GM15510 (cell line): ENCODE data around the gene SLC10A1.

Source experiments
- POLR2A ChIP-seq: IDR thresholded peaks from 3 replicates; pipeline ENCODE4 v1.6.1; 2011; ENCODE audit warnings: borderline replicate concordance; ENCODE audit not compliant: insufficient read length; ENCODE audit errors: extremely low read depth

Gene SLC10A1

DNA sequence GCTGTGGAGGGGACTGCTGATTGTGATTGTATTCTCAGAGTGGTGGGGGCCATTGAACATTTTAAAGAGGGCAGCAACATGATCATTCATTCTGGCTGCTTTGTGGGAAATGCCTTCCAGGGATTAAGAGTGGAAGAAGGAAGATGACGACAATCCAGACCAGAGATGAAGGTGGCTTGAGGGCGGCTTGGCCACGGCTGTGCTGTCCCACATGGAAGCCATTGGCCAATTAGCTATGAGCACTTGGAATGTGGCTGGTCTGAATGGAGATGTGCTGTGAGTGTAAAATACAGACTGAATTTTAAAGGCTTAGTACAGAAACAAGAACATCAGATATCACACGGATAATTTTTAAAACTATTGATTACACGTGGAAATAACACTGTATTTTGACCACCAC is 19.2 kb upstream of the SLC10A1 start:
- no peak for TF ChIP-seq POLR2A

DNA sequence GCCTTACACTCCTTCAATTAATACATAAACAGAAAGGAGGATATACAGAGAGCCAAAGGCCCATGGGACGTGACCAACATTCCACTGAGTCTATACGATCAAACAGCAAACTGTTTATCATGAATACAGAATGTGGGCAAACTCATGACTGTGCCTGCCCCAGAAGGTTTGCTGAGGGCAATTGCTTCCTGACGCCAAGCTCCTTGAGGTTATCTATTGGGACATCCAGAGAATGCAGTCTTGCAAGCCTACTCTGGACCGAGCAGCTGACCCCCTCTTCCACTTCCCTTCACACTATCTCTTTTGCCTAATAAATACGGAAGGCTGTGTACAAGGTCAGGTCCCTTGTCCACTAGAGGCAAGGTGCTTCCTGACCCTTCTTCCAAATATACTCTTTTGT is 18.5 kb upstream of the SLC10A1 start:
- TF ChIP-seq POLR2A, result no peak

DNA sequence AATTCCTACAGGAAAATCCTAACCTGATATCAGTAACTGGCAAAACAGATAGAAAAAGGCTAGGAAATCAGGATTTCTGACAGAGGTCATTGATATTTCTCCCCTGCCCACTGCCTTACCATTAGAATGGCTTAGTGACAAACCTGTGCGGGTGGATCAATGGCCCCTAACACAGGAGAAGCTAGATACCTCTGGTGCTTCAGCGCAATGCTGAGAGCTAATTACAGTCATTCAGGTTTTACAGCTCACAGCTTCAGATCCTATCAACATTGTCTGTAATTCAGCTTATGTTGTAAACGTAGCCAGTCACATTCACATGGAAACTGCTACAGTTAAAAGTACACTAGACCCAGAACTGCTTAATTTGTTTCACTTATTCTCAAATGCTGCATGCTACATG is 17.4 kb upstream of the SLC10A1 start:
- no peak for TF ChIP-seq POLR2A

DNA sequence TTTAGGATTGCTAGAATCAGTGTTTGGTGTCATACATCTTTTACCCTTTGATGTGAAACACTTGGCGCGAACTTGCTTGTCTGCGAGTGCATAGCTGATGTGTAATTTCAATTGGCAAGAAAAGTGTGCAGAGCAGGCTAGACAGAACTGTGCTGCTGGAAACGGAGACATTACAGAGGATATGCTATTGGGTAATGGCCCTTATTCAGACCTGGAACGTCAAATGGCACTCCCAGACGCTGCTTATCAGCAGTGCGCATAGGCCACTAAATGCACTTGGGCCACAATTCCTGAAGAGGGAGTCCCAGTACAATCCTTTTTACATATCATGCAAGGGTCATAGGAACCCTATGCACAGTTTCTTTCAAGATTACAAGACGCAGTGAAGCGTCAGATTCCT is 15.7 kb upstream of the SLC10A1 start:
- no peak for TF ChIP-seq POLR2A

DNA sequence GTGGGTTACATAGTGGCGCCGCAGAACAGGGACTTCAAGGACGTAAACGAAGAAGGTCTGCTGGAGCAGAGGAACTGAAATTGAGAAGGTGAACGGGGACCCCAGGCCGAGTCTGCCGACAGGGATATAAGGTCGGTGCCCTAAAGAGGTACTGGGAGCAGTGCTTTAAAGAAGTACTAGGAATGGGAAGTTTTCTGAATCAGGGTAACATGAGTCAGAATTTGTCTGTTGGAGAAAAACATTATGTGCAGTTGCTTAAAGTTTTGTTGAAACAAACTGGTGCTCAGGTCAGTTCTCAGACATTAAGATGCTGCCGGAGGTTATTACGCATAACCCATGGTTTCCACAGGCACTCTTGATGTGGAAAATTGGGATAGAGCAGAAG is 14.8 kb upstream of the SLC10A1 start:
- TF ChIP-seq POLR2A, result no peak

- no peak for TF ChIP-seq POLR2A
These were observed 14.3 kb upstream of the SLC10A1 start for GRCh38 chr14:69811227-69811867.

- TF ChIP-seq POLR2A, result no peak
These were observed 12.1 kb upstream of the SLC10A1 start for GRCh38 chr14:69808919-69809808.

GRCh38 chr14:69807192-69807591 is 10.2 kb upstream of the SLC10A1 start:
- no peak for TF ChIP-seq POLR2A

DNA sequence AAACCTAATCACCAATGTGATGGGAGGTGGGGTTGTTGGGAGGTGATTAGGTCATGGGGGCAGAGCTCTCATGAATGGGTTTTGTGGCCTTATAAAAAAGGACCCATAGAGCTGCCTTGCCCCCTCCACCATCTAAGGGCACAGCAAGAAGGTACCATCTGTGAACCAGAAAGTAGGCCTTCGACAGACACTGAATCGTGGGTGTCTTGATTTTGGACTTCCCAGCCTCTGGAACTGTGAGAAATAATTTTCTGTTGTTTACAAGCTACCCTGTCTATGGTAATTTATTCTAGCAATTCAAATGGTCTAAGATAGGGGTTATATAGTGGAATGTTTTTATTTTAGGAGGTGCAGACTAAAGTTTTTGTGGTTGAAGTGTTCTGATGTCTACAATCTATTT is 7.9 kb upstream of the SLC10A1 start:
- no peak for TF ChIP-seq POLR2A

- TF ChIP-seq POLR2A, result no peak
These were observed 6.7 kb upstream of the SLC10A1 start for GRCh38 chr14:69803753-69804152.

DNA sequence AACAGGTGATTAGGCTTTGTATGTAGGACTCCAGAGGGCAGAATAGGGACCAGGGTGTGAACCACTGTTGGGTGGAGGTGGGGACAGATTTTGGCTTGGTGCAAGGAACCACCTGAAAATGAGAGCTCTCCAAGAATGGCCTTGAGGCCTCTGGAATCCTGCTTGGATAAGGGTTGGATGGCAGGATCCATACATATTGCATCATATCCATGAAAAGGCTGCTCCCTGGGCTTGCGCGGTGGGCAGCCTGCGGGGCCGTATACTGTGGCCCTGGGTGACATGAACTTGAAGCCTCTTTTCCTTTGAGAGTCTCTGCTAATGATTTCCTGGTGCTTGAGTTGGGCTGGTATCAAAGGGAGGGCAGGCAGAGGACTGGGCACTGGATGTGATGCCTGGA is 1.3 kb upstream of the SLC10A1 start:
- TF ChIP-seq POLR2A, result no peak

DNA sequence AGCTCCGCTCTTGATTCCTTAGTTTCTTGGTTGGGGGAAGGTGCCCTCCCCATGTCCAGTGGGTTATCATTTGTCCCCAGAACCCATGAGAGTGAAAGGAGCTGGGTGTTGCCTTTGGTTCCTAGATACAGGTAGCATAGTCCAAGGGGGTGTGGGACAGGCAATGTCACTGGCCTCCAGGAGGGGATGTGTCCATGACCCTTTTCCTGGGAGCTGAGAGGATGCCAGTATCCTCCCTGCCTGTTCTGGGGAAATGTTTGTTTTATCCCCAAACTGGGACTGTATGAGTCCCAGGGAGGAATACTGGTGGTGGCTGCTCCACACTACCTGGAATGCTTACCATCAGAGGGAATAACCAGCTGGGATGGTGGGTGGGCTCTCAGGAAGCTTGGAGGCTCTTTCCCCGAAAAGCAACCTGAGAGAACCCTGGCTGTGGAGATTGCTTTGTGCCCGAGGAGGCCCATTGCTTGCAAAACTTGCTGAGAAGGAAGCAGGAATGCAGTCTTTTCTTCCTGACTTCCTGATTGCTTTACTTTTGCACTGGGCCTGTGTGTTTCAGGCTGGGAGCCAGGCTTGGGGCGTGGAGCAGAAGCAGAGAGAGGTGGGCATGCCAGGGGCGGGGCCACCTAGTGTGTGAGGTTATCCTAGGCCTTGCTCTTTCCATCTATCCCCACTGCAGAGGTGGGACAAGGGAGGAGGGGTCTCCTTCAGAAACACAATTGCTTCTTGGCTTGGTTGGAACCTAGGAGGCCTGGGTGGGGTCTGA is 715 bp upstream of the SLC10A1 start:
- TF ChIP-seq POLR2A, result no peak

- no peak for TF ChIP-seq POLR2A
These were observed 1.4 kb downstream of the SLC10A1 start for GRCh38 chr14:69795691-69796090.

DNA sequence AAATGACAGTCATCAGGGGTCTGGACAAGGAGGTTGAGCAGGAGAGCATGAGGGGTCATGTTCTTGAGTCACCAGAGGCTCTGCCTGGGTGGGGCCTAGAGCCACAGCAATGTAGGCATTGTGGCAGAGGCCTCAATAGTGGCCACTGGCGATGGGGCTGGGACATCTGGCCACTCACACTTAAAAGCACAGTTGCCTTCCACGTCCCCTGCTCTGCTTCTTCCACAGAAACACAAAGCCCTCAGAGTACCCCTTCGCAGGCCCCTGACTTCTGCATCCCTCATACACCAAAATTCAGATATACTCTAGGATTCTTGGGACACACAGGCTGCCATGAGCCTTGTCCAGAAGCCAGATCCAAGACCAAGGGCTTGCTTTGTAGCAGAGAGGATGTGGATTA is 2.2 kb downstream of the SLC10A1 start:
- no peak for TF ChIP-seq POLR2A

DNA sequence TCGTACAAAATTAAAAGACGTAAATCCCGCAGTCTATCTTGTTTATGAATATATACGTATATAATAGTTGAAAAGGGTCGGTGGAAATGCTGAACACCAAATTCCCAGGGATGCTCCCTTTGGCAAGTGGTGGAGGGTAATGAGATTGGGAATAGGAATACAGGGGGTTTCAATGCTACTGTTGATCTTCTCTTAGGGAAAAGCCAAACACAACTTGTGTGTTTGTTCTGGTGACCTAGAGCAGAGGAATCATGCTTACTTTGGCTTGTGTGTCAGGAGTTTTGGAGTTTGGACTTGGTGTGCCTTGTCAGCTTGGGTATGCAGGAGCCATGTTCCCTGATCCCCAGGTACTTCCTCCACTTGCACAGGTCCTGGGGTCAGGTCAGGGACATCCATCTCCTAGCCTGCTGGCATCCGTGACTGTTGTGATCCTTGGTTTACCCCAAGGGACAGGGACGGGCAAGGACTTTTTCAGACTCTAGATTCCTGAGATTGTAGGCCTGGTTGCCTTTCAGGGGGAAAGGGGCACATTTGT is 4.1 kb downstream of the SLC10A1 start:
- TF ChIP-seq POLR2A, result no peak
